T-helper 1 cell (primary cell): ENCODE data around the gene MARK1.
"Not testable (repeated sequence)": the region's sequence is repeated elsewhere in the genome, so short reads cannot be mapped to it uniquely, and the experiment has no call there.

Experiments
- DNase-seq, 5 donors: peaks; one replicate each; pipeline ENCODE4 v3.0.0-alpha.2; 2012 to 2020

Gene MARK1

GRCh38 chr1:220631238-220631815 lies 103.4 kb downstream of the MARK1 start:
- DNase-seq: no peak

DNA sequence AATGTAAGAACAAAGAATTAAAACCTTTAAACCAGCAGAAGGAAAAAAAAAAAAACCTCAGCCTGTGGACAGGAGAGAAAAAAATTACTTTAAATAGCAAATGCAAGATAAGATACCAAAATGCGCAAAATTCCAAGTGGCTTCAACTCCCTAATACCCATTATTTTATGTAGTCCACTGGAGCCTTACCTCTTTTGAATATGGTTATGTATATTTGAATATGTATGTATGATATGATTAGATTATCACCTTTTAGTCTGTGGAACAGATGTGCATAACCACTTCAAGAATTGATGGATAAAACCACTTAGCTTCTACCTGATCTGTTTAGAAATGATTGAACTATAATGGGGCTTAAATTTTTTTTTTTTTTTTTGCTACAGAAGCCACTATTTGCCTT lies 109.8 kb downstream of the MARK1 start:
- no peak for DNase-seq

DNA sequence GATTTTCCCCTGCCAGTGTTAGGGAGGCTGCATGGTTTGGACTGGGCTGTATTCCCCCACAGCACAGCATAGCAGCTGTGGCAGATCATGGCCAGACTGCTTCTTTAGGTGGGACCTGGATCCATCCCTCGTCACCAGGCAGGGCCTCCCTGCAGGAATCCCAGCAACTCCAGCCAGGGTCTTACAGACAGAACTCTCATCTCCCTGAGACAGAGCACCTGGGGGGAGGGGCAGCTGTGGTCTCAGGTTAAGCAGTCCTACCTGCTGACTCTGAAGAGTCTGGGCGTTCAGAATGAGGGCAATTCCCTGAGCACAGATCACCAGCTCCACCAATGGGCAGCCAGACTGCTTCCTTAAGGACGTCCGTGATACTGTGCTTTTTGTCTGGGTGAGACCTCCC lies 114.3 kb downstream of the MARK1 start:
- DNase-seq: no peak

DNA sequence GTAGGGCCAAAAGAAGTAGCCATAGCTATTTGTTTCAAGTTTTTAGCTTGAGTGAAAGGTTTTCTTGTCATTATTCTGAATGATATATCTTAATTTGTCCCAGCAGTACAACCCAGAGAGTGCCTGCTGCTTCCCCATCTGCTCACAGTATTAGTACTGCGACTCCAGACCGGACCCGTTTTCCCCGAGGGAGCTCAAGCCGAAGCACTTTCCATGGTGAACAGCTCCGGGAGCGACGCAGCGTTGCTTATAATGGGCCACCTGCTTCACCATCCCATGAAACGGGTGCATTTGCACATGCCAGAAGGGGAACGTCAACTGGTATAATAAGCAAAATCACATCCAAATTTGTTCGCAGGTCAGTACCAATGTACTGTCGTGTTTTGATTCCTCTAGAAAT lies 125.1 kb downstream of the MARK1 start:
- no peak for DNase-seq

DNA sequence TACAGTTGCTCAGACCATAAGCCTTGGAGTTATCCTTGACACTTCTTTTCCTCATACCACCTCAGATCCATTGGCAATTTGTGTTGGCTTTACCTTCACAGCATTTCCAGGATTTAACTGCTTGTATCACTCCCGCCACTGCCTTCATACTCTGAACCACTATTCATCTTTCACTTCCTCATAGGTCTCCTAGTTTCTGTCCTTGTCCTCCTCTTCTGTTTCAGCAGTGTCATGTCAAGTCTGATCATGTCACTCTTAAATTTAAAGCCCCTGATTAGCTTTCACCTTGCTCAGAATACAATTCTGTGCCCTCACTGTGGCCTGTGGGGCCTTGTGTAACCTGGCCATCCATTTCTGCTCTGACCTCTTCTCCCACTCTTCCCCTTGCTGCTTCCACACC lies 127.6 kb downstream of the MARK1 start:
- no peak for DNase-seq

DNA sequence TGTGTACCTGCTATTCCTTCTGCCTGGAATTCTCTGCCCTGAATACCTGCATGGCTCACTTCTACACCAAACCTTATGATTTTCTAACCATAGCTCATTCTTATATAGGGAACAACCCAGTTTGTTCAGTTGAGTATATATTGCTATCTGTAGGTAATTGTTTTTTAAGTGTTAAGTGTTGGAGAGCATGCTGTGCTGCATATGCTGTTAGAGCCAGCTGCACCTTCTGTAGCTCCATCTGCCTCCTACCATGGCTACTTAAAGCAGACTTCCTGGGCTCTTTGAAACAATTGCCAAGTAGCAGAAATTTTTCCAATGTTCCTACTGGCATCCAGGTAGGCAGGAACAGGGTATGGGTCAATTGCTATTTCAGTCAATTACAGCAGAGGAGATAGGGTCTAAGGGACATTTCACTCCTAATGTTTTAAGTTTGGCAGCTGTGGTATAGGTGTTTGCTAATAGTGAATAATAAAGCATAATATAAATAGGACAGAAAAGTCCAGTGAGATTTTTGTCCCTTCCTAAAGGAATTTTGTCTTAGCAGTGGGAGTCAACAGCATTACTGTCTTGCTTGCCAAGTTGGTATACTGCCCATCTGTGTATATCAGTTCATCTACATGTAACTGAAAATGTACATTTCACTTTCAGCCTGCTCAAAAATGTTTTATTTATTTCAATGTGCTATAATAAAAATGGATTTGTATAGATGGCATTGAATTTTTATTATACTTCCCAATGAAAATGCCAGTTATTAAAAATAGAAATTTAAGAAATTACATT lies 128.2 kb downstream of the MARK1 start:
- no peak for DNase-seq

DNA sequence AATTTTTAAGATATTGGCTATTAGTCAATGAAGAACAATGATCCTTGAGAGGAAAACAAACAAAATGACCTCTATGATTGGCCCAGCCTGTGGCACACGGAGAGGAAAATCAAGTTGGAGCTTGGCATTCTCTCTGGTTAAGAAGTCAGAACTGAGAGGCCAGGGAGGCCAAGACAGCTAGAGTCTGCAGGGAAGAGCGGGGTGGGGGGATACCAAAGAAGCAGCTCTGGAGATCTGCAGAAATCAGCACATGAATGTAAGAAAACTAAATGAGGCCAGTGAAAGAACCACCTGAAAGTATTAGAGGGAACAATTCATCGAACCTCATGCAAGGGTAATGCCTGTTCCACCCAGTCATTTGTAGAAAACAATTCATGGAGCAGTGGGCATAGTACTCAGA lies 138.4 kb downstream of the MARK1 start:
- no peak for DNase-seq

GRCh38 chr1:220669005-220669404 lies 141.1 kb downstream of the MARK1 start:
- DNase-seq: no peak

- DNase-seq: no peak
Observed at GRCh38 chr1:220670365-220670764, 142.4 kb downstream of the MARK1 start.

DNA sequence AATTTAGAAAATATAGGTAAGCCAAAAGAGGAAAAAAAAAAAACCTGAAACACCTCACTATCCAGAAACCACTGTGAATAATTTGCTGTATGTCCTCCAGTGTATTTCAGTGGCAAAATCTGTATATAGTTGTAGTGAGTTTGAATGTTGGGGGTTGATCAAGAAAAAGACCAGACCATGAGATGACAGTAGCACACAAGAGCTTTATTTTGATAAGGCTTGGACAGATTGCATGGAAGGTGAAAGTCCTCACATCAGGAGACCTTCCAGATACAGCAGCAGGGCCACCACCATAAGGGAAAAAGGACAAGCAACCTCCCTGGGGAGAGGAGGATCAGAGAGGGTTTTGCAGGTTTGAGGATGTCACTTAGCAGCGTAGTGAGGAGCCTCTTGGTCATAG lies 146.0 kb downstream of the MARK1 start:
- no peak for DNase-seq

DNA sequence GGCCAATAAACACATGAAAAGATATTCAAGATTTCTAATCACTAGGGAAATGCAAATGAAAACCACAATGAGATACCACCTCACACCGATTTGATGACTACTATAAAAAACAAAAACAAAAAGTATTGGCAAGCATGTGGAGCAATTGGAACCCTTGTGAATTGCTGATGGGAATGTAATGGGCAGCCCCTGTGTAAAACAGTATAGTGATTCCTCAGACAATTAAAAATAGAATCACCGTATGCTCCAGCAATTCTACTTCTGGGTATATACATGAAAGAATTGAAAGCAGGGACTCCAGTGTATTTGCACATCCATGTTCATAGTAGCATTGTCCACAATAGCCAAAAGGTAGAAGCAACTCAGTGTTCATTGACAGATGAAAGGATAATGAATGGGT lies 149.3 kb downstream of the MARK1 start:
- no peak for DNase-seq

DNA sequence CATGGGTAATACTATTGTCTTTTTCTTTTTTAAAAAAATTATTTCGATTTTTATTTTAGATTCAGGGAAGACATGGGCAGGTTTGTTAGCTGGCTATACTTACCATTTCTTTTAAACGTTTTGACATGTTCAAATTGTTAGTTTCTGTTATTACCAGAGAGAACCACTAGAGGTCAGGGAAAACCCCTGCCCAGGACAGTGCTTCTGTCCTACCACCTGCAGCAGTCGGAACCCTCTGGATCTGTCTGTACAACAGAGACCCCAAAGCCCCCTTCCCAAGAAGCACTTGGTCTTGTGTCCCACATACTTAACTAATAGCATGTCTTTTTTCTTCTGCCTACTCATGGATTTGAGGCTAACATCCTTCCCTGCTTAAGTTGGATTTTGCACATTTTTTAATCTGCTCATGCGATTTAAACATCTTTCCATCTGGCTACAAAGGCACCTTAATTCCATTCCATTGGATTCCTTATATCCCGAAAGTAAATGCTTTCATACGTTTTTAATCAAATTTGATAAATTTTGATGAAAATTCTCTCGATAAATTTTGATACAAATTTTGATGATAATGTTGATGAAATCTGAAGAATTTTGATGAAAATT lies 152.2 kb downstream of the MARK1 start:
- DNase-seq: peak in 1 of 5 donors; percentile 27

GRCh38 chr1:220681220-220681880 lies 153.4 kb downstream of the MARK1 start:
- no peak for DNase-seq

DNA sequence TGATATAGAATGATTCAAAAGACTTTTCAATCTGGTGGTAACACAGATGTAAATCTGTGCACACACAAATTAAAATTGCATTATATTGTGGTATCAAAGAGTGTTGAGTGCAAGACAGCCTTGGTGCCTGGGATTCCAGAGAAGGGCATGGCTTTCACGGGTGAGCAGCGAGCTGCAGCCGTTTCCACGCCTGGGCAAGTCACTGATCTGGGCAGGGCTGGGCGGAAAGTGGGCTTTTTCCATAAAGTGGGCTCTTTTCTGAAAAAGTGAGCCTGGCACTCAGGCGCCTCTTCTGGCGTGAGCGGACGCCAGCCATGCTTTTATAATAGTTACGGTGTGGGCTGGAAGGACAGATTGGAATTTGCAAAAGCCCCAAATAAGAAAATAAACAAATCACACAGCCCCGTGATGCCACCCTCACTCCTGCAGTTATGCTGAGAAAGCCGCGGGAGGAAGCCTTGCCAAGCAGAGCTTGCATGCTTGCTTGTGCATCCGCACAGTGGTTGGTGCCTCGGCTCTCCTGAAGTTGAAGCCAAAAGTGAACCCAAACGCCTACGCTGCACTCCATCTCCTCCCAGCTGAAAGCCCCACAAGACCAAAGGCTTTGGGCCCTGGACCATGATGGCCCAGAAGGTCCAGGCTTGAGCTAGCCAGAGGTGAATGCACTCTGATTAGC lies 155.1 kb downstream of the MARK1 start:
- no peak for DNase-seq

GRCh38 chr1:220683716-220684115 lies 155.8 kb downstream of the MARK1 start:
- not testable (repeated sequence) for DNase-seq

GRCh38 chr1:220684890-220685289 lies 157.0 kb downstream of the MARK1 start:
- no peak for DNase-seq

DNA sequence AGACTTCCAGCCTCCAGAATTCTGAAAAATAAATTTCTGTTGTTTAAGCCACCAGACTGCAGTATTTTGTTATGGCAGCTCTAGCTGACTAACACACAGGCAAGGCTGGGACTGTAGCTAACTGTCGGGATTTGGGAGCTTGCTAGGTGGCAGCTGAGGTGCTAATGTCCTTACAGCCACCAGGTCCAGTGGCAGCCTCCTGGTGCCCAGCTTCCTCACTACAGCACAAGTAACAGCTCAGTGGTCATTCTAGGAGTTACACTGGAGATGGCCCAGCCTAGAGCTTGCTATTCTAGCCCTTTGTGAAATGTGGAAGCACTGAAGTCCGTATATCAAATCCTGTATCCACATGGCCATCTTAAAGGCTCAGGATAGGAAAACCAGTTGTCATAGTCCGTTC lies 157.9 kb downstream of the MARK1 start:
- no peak for DNase-seq

GRCh38 chr1:220687809-220688208 lies 159.9 kb downstream of the MARK1 start:
- no peak for DNase-seq

DNA sequence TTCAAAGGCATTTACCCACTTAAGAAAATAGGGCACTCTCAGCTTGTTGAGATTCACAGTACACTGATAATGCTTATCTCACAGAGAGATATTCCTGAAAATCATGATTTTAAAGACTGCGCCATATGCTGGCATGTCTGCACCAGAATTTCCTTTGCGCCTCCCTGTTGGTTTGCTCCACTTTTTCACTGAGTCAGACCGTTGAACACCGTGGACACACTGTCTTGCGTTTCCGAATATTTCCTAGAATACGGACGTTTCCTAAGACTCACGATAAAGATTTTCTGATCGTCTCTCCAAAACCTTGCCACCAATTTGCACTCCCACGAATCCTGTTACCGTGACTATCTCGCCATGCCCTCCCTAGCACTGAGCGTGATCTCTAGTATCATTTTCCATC lies 161.7 kb downstream of the MARK1 start:
- DNase-seq: no peak

DNA sequence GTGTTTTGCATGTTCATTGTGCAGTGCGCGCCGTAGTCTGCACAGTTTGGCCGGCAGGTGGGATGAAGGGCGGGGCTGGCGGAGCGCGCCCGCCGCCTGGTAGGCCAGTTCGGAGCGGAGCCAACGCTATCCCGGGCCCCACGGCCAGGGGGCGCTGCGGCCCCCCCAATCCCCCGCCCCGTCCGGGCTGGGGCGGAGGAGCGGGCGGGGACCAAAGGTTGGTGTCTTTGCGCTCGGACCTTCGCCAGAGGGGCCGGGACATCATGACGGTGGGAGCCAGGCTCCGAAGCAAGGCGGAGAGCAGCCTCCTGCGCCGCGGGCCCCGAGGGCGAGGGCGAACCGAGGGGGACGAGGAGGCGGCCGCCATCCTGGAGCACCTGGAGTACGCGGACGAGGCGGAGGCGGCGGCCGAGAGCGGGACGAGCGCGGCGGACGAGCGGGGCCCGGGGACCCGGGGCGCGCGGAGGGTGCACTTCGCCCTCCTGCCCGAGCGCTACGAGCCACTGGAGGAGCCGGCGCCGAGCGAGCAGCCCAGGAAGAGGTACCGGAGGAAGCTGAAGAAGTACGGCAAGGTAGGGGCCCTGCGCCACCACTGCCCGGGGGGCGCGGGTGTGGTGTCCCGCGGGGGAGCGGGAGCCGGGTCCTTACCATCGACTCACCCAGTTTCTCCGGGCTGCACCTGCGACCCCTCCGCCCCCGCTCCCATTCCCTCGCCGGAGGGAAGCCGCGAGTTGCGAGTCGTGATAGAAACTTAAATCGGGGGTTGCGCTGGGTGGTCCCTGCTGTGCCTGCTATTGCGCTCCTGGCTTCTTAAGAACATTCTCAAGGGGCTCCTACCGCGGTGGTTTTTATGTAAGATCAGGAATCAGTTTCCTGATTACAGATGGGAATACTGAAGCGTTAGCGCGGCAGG lies 162.5 kb downstream of the MARK1 start, which contains the start of gene C1orf115:
TSS of gene C1orf115 (plus strand) at position 224 of the 913 bp plus-strand sequence. CDS start at position 264, 40 bp downstream.
- DNase-seq: peak; percentile 43 to 69 (median 64)

GRCh38 chr1:220691053-220691684 lies 163.2 kb downstream of the MARK1 start:
- no peak for DNase-seq
